KMS-11 (cell line): Measurements from ENCODE around the gene CLIC6.

Source experiments
- H2AFZ ChIP-seq: fragments of 200-600 bp; sonication (generic); 2 replicates; pipeline ENCODE4 v1.6.1; 2016; ENCODE audit warnings: antibody characterized with exemption, mixed run types, low read depth
- H3K27ac ChIP-seq: fragments of 200-600 bp; sonication (generic); 2 replicates; pipeline ENCODE4 v1.6.1; 2016; ENCODE audit warnings: mild to moderate bottlenecking, mixed run types
- H3K27me3 ChIP-seq: fragments of 200-600 bp; sonication (generic); 2 replicates; pipeline ENCODE4 v1.6.1; 2017; ENCODE audit warnings: mild to moderate bottlenecking, low read depth, mixed run types, moderate library complexity; ENCODE audit not compliant: insufficient read depth
- H3K36me3 ChIP-seq: fragments of 200-600 bp; sonication (generic); 2 replicates; pipeline ENCODE4 v1.6.1; 2017; ENCODE audit warnings: mild to moderate bottlenecking, mixed run types; ENCODE audit not compliant: insufficient read depth
- H3K4me1 ChIP-seq: fragments of 200-600 bp; sonication (generic); 2 replicates; pipeline ENCODE4 v1.6.1; 2016; ENCODE audit warnings: mild to moderate bottlenecking, low read depth, mixed run types; ENCODE audit not compliant: poor library complexity, severe bottlenecking
- H3K4me2 ChIP-seq: fragments of 200-600 bp; sonication (generic); 2 replicates; pipeline ENCODE4 v1.7.0; 2016; ENCODE audit warnings: mild to moderate bottlenecking, mixed run types
- H3K4me3 ChIP-seq: fragments of 200-600 bp; sonication (generic); IDR thresholded peaks from 2 replicates; pipeline ENCODE4 v1.6.1; 2017; ENCODE audit warnings: low read depth, low read length, mixed read lengths; ENCODE audit not compliant: insufficient read depth
- H3K79me2 ChIP-seq: fragments of 200-600 bp; sonication (generic); 2 replicates; pipeline ENCODE4 v1.6.1; 2016; ENCODE audit warnings: low read depth, mixed run types; ENCODE audit not compliant: insufficient read depth
- H3K9ac ChIP-seq: fragments of 200-600 bp; sonication (generic); 2 replicates; pipeline ENCODE4 v1.6.1; 2016; ENCODE audit warnings: mild to moderate bottlenecking, mixed run types
- H4K20me1 ChIP-seq: fragments of 200-600 bp; sonication (generic); 2 replicates; pipeline ENCODE4 v1.6.1; 2016; ENCODE audit warnings: mild to moderate bottlenecking, mixed run types; ENCODE audit not compliant: insufficient read depth
- TF ChIP-seq, protein P1 (sequence below): fragments of 200-600 bp; sonication (generic); conservative IDR thresholded peaks from 2 replicates; pipeline ENCODE4 v1.6.1; 2017; ENCODE audit warnings: low read depth, mild to moderate bottlenecking, antibody characterized with exemption, low read length, moderate library complexity, mixed read lengths

Gene CLIC6

DNA sequence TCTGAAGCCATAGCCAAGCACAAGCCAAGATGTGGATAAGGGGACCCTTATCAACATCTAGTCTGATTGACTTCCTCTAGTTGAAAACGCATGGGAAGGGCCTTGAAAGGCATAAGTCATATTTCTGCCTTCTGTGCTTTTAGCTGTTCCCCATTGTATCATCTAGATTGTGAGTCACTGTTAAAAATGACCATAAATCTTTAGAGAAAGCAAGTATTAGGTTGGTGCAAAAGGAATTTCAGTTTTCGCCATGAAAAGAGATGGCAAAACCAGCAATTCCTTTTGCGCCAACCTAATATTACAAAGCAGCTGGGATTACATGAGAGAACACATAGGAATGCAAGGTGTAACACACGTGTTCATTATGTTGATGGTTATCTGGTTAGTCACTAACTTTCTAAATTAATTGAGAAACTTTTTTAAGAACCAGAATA is 63.6 kb downstream of the CLIC6 start:
- H3K4me2 ChIP-seq: no peak overlapping the region
- TF ChIP-seq, protein P1, sequence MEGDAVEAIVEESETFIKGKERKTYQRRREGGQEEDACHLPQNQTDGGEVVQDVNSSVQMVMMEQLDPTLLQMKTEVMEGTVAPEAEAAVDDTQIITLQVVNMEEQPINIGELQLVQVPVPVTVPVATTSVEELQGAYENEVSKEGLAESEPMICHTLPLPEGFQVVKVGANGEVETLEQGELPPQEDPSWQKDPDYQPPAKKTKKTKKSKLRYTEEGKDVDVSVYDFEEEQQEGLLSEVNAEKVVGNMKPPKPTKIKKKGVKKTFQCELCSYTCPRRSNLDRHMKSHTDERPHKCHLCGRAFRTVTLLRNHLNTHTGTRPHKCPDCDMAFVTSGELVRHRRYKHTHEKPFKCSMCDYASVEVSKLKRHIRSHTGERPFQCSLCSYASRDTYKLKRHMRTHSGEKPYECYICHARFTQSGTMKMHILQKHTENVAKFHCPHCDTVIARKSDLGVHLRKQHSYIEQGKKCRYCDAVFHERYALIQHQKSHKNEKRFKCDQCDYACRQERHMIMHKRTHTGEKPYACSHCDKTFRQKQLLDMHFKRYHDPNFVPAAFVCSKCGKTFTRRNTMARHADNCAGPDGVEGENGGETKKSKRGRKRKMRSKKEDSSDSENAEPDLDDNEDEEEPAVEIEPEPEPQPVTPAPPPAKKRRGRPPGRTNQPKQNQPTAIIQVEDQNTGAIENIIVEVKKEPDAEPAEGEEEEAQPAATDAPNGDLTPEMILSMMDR: no peak
- no peaks in the 10 kb centered on the region for H3K27me3 ChIP-seq
- no peaks in the 10 kb centered on the region for H3K4me1 ChIP-seq
- no peaks in the 10 kb centered on the region for H3K79me2 ChIP-seq
- no peak overlapping the region for H2AFZ ChIP-seq
- H3K27ac ChIP-seq: no peak overlapping the region
- H4K20me1 ChIP-seq: no peaks in the 10 kb centered on the region; the same call in 1 of the 2 replicates
- H3K4me3 ChIP-seq: no peak overlapping the region
- no peaks in the 10 kb centered on the region for H3K36me3 ChIP-seq
- no peak overlapping the region for H3K9ac ChIP-seq

DNA sequence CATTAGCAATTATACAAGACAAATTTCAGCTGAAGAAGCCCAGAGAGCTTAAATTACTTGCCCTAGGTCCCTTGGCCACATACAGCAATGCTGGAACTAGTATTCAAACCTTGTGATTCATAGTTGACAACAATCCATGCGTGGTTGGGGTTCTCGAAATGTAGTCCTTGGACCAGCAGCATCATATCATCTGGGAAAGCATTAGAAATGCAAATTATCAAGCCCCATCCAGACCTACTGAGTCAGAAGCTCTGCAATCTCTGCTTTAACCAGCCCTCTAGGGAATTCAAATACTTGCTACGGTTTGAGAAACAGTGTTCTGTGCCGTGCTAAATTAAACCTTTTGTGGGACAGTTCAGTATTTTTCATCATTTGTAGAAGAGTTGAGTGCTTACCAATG is 65.1 kb downstream of the CLIC6 start:
- no peak overlapping the region for H3K4me2 ChIP-seq
- no peaks in the 10 kb centered on the region for H3K4me1 ChIP-seq
- H2AFZ ChIP-seq: no peak overlapping the region
- TF ChIP-seq, protein P1: no peak
- no peaks in the 10 kb centered on the region for H3K36me3 ChIP-seq
- no peaks in the 10 kb centered on the region for H3K79me2 ChIP-seq
- H3K27ac ChIP-seq: no peak overlapping the region
- H4K20me1 ChIP-seq: no peaks in the 10 kb centered on the region; the same call in 1 of the 2 replicates
- H3K4me3 ChIP-seq: no peak overlapping the region
- no peak overlapping the region for H3K9ac ChIP-seq
- H3K27me3 ChIP-seq: no peaks in the 10 kb centered on the region

DNA sequence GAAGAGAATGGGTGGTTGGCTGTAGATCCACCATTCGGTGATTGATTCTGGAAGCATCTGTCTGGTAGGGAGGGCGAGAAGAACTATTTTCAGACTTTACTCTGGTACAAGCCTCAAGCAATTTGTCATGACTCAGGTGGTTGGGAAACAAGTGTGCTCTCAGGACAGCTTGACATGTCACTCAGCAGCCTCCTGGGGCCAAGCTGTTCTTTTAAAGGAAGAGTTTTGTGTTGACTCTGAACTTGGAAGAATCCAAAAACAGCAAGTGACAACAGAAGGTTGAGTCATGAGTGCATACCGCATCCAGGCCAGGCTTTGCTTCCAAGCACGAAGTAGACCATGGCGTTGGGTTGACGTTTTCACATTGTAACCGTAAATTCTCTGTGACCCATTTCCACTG is 65.9 kb downstream of the CLIC6 start:
- H3K4me1 ChIP-seq: no peaks in the 10 kb centered on the region
- H3K4me3 ChIP-seq: no peak overlapping the region
- H3K27me3 ChIP-seq: no peaks in the 10 kb centered on the region
- H3K27ac ChIP-seq: no peak overlapping the region
- H3K9ac ChIP-seq: no peak overlapping the region
- H4K20me1 ChIP-seq: no peaks in the 10 kb centered on the region; the same call in 1 of the 2 replicates
- H3K79me2 ChIP-seq: no peaks in the 10 kb centered on the region
- H3K36me3 ChIP-seq: no peaks in the 10 kb centered on the region
- H3K4me2 ChIP-seq: no peak overlapping the region
- TF ChIP-seq, protein P1: no peak
- H2AFZ ChIP-seq: no peak overlapping the region

DNA sequence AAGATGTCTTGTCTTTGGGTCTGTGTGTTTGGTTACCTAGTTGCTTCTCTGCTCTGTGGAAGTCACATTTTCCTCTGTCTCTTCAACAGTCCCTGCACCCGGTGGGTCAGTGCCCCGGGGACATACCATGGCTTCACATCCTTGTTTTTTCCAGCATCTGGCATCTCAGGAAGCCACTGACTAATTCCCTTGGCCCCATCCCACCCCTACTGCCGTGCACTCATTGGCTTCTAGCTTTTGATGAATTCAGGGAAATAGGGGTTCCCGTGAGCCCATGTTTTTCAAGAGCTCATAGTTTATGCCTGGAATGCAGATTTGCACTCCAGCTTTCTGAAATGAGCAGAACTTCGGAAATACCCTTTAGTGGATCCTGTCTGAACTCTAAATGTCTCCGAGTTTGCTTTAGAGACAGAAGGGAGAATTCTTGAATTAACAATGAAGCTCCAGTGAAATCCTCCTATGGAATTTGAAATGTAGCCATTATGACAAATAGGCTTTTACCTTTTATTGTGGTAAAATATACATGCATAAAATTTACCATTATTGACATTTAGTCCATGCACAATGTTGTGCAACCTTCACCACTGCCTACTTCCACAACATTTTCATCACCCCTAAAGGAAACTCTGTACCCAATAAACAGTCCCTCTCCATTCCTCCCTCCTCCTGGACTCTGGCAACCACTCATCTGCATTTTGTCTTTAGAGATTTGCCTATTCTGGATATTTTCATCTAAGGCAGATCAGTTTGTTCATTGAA is 67.5 kb downstream of the CLIC6 start:
- TF ChIP-seq, protein P1: no peak
- Histone ChIP-seq H3K4me1 (no peaks in the 10 kb centered on the region), H2AFZ (no peak overlapping the region), H3K79me2 (no peaks in the 10 kb centered on the region), H3K9ac (no peak overlapping the region), H3K27me3 (no peaks in the 10 kb centered on the region), H3K36me3 (no peaks in the 10 kb centered on the region), H3K4me3 (no peak overlapping the region), H3K27ac (no peak overlapping the region), H3K4me2 (no peak overlapping the region), H4K20me1 (no peaks in the 10 kb centered on the region; the same call in 1 of the 2 replicates)
